Measurements from ENCODE around the gene IQSEC1. TPM values are rescaled to one million over a fixed set of nuclear protein-coding genes. Genes with fewer than 3 reads are reported as not detected.

IQSEC1 gene
- total and polyA plus RNA-seq, 2 donors (not counting 3 experiments of a cell fraction or from before 2014, with no cell fraction given), result 5.2 to 18.0 TPM

DNA sequence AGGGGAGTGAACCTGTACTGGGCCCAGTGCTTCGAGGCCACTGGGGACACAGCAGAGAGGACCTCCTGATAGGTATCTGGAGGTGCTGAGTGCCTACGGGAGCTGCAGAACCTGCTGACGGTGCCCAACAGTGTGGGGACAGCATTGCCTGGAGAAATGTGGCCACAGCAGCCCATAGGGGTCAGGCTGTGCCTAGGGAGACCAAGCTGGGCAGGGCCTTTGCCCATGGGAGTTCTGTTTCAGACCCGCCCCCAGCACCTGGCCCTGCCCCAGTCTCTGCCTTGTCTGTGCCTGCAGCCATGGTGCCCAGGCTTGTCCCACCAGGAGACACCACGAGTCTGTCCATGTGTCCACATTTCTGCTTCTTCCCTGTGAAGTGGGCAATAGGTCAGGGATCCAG lies 216.6 kb downstream of the IQSEC1 start:
- no peak for FAIRE-seq
- Histone ChIP-seq H3K9me3 (replicated peaks; ENCODE audit: control insufficient read depth, insufficient read depth, low read length) (no peaks in the 10 kb centered on the region), H3K27me3 (ENCODE audit: control insufficient read depth in 2 of 2, insufficient read depth in 2 of 2, low read length in 2 of 2) (peaks cover 8 to 11% of the 10 kb centered on the region in 2 experiments), H3K4me3 (replicated peaks in 1 of 3; ENCODE audit: insufficient read depth in 1 of 3, low read depth in 1 of 3, low read length in 3 of 3) (no peak overlapping the region), H2AFZ (ENCODE audit: low read depth, low read length) (no peak overlapping the region), H3K27ac (ENCODE audit: insufficient read depth, low read depth, low read length) (no peak overlapping the region), H3K36me3 (ENCODE audit: control insufficient read depth in 2 of 2, extremely low read depth in 1 of 2, insufficient read depth in 2 of 2, low read length in 2 of 2) (no peaks in the 10 kb centered on the region), H3K9me1 (replicated peaks; ENCODE audit: control insufficient read depth, extremely low read depth, insufficient read depth, low read length) (no peaks in the 10 kb centered on the region), H3K4me1 (ENCODE audit: control insufficient read depth, extremely low read depth, insufficient read depth, low read length) (peaks cover 3% of the 10 kb centered on the region), H3K4me2 (ENCODE audit: insufficient read depth, low read length) (no peak overlapping the region), H3K79me2 (ENCODE audit: control insufficient read depth, insufficient read depth, low read length) (no peaks in the 10 kb centered on the region), H3K9ac (replicated peaks; ENCODE audit: extremely low read depth, insufficient read depth, low read length) (no peak overlapping the region), H4K20me1 (replicated peaks; ENCODE audit: control insufficient read depth, extremely low read depth, insufficient read depth, low read length) (no peaks in the 10 kb centered on the region)
- TF ChIP-seq JUN (IDR thresholded peaks at IDR 0.05; ENCODE audit: borderline replicate concordance, insufficient read depth, insufficient read length, low read depth) (no peak), POLR2AphosphoS5 (IDR thresholded peaks at IDR 0.05; ENCODE audit: insufficient read depth, low read depth, low read length) (no peak), FOS (IDR thresholded peaks at IDR 0.05; ENCODE audit: borderline replicate concordance, insufficient read depth, low read length) (no peak), GATA2 (IDR thresholded peaks at IDR 0.05; ENCODE audit: insufficient read depth, insufficient read length, low read depth, low read length) (no peak), EZH2 (IDR thresholded peaks at IDR 0.05; ENCODE audit: borderline replicate concordance, low read depth, low read length, severe bottlenecking) (no peak), POLR2A (IDR thresholded peaks at IDR 0.05; ENCODE audit: low read depth, low read length) (no peak), MYC (IDR thresholded peaks at IDR 0.05; ENCODE audit: low read depth, low read length) (no peak)
- TF ChIP-seq, protein P1, sequence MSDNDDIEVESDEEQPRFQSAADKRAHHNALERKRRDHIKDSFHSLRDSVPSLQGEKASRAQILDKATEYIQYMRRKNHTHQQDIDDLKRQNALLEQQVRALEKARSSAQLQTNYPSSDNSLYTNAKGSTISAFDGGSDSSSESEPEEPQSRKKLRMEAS (IDR thresholded peaks at IDR 0.05; ENCODE audit: insufficient read depth, insufficient read length), result no peak
- TF ChIP-seq, protein P2, sequence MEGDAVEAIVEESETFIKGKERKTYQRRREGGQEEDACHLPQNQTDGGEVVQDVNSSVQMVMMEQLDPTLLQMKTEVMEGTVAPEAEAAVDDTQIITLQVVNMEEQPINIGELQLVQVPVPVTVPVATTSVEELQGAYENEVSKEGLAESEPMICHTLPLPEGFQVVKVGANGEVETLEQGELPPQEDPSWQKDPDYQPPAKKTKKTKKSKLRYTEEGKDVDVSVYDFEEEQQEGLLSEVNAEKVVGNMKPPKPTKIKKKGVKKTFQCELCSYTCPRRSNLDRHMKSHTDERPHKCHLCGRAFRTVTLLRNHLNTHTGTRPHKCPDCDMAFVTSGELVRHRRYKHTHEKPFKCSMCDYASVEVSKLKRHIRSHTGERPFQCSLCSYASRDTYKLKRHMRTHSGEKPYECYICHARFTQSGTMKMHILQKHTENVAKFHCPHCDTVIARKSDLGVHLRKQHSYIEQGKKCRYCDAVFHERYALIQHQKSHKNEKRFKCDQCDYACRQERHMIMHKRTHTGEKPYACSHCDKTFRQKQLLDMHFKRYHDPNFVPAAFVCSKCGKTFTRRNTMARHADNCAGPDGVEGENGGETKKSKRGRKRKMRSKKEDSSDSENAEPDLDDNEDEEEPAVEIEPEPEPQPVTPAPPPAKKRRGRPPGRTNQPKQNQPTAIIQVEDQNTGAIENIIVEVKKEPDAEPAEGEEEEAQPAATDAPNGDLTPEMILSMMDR (IDR thresholded peaks at IDR 0.05; ENCODE audit: extremely low read depth in 1 of 2, insufficient read depth in 1 of 2, low read depth in 1 of 2, low read length in 2 of 2), result no peak
- no TSS peak for BruUV-seq (replicated peaks)
- POLR2A ChIA-PET, result no interaction called here
- CTCF ChIA-PET, result interaction anchor here (0.6 kb wide), 1 partner anchor 13 kb away, joined by 3 read pairs; no protein-coding TSS in a partner anchor
- DNase-seq (ENCODE audit: low read depth, low spot score), result no peak
- intact Hi-C loops (cut with micrococcal nuclease) (no loop called here), dilution Hi-C loops (cut with MboI; ENCODE audit: extremely low pct_ligation_motif_present, low sequenced_read_pairs) (no loop called here)
